ENCODE results near the gene VKORC1L1. TPM values are rescaled to one million over a fixed set of nuclear protein-coding genes. Genes with fewer than 3 reads are reported as not detected.

The VKORC1L1 gene
- total RNA-seq, 2 donors from 2014 or later: 12.3 to 13.5 TPM

- no peak for TF ChIP-seq CTCF (IDR thresholded peaks at IDR 0.05)
- H3K27ac ChIP-seq: no peak overlapping the region
- H3K36me3 ChIP-seq: no peaks in the 10 kb centered on the region
- H3K9me3 ChIP-seq: no peaks in the 10 kb centered on the region
- no peak overlapping the region for H3K4me3 ChIP-seq
- DNase-seq (ENCODE audit: low spot score): no peak
- H3K4me1 ChIP-seq: no peaks in the 10 kb centered on the region
- H3K27me3 ChIP-seq: no peaks in the 10 kb centered on the region
Measured at GRCh38 chr7:65923316-65923715, 50.4 kb downstream of the VKORC1L1 start.

GRCh38 chr7:65924193-65924592 lies 51.3 kb downstream of the VKORC1L1 start:
- Histone ChIP-seq H3K36me3 (no peaks in the 10 kb centered on the region), H3K9me3 (no peaks in the 10 kb centered on the region), H3K4me3 (no peak overlapping the region), H3K27me3 (no peaks in the 10 kb centered on the region), H3K4me1 (no peaks in the 10 kb centered on the region), H3K27ac (no peak overlapping the region)
- no peak for TF ChIP-seq CTCF (IDR thresholded peaks at IDR 0.05)
- DNase-seq (ENCODE audit: low spot score): no peak

GRCh38 chr7:65925040-65925439 lies 52.2 kb downstream of the VKORC1L1 start:
- no peak for TF ChIP-seq CTCF (IDR thresholded peaks at IDR 0.05)
- Histone ChIP-seq H3K27ac (no peak overlapping the region), H3K36me3 (no peaks in the 10 kb centered on the region), H3K27me3 (no peaks in the 10 kb centered on the region), H3K4me3 (no peak overlapping the region), H3K9me3 (no peaks in the 10 kb centered on the region), H3K4me1 (no peaks in the 10 kb centered on the region)
- DNase-seq (ENCODE audit: low spot score): no peak

GRCh38 chr7:65926588-65926987 lies 53.7 kb downstream of the VKORC1L1 start:
- Histone ChIP-seq H3K27ac (no peak overlapping the region), H3K4me3 (no peak overlapping the region), H3K36me3 (no peaks in the 10 kb centered on the region), H3K4me1 (no peaks in the 10 kb centered on the region), H3K9me3 (no peaks in the 10 kb centered on the region), H3K27me3 (no peaks in the 10 kb centered on the region)
- DNase-seq (ENCODE audit: low spot score): no peak
- no peak for TF ChIP-seq CTCF (IDR thresholded peaks at IDR 0.05)

- no peak for TF ChIP-seq CTCF (IDR thresholded peaks at IDR 0.05)
- Histone ChIP-seq H3K36me3 (no peaks in the 10 kb centered on the region), H3K4me3 (no peak overlapping the region), H3K9me3 (no peaks in the 10 kb centered on the region), H3K4me1 (no peaks in the 10 kb centered on the region), H3K27ac (no peak overlapping the region), H3K27me3 (no peaks in the 10 kb centered on the region)
- no peak for DNase-seq (ENCODE audit: low spot score)
Measured at GRCh38 chr7:65927489-65928448, 54.9 kb downstream of the VKORC1L1 start.

Data from right atrium auricular region (tissue), 2 donors.